ENCODE measurements around the gene PSMG1.
"Not testable (repeated sequence)": the region's sequence is repeated elsewhere in the genome, so short reads cannot be mapped to it uniquely, and the experiment has no call there.

Gene PSMG1

DNA sequence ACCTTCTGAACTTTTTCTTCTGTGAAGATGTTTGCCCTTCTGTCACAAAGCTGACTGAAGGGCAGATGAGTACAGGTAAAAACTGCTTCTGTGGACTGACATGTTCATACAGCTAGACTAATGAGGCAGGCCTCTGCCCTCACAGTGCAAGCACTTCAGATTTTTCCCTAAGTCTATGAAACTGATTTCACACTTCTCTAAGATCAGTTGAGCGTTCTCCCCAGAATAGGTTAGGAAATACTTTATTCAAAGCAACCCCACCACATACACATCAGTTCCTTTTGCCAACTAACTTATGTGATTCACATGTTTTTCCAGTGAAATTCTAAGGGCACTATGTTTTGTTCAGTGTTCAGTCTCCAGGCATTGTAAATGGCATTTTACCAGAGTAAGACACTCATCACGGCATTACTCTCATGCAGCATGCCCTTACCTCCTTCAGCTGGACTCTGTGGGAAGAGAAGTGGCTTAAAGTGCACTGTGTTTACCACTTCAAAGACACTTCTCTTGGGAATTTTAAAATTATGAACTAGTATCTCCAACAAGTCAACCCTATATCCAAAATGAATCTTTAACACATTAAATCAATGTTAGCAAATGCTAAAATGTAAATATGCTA, 5.4 kb upstream of the PSMG1 start:
- DNase-seq, result no peak

DNA sequence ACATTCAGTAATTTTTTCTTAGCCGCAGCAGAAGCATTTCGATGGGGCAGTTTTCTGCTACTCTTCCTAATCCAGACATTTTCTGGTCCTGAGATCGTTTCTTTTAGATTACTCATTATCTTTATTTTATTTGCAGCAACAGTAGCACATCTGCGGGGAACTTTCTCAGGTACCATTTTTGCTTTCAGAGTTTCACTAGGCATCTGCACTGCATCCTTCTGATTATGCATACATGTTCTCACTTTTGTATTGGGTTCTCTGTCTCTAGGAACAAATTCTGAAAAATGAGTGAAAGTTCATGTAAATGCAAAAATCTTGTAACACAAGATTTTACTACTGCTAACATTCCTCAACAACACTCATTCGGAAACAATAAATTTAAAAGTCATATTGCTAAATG, 3.9 kb upstream of the PSMG1 start:
- DNase-seq, result no peak

DNA sequence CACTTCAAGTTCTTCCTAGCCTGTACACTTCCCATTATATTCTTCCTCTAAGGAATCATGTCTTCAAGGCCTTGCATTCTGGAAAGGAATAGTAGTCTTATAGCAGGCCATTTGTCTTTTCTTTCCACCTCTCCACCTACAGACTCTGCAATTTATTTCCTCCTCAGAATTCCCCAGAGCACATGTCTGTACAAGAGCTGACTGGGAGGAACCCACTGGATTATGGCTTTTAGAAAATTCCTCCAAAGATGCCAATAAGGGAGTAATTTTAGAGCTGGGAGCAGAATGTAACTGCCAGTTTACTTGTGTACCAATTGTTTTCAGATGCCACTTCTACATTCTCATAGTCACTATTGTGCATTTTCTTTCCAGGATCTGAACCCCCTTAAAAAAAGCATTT, 3.4 kb upstream of the PSMG1 start:
- DNase-seq, result no peak

DNA sequence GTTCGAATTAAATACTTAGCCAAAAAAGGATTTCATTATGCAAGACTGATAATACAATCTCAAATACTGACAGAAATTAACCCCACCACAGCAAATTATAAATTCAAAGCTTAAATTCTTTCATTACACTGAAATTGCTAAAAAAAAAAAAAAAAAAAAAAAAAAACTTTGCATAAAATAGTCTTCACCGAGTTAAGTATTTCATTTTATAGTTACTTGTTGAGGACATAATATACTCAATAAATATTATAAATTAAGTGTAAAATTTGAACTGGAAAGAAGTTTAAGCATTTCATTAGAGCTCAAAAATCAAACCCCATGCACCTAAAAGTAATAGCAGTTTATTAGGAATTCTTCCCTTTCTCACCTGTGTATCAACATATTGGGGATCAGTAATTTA, 1.9 kb upstream of the PSMG1 start:
- no peak for DNase-seq

DNA sequence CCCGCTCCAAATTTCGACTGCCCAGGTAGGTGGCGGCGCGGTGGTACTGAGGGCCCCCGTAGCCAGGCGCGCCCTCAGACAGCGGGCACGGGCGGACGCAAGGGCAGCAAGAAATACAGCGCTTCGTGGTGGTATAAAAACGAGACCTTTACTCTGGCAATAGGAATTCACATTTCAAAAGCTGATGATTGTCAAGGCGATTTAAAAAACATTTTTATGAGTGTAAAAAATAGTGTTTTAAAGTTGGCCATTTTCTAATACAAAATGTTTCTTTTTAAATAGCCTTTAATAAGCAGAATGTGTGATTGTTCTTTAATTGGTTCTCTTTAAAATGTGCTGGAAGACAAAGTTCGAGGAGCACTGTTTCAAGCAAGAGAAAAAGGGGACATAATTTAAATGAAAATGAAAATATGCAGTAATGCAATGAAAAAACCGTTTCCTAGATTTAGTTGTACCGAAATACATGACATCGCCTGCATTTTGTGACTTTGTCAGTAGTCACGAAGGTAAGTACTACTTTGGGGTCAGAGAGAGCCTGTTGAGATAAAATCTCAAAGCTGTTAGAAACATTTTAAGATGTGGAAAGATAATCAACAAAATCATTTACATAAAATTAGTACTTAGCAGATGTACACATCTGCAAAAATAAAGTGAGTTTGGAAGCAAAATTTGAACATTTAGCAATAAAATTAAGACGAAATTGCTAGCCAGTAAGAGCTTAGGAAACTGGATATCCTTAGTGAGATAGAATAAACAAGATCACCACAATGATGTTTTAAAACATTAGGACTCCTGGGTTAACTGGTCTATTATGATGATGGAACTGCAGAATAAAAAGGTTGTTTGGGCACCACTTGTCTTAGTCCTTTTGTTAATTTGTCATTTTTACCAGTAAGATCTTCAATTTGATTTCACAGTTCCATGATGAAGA, 1.1 kb upstream of the PSMG1 start:
- DNase-seq, result peak in 1 of 5 experiments; percentile 76

DNA sequence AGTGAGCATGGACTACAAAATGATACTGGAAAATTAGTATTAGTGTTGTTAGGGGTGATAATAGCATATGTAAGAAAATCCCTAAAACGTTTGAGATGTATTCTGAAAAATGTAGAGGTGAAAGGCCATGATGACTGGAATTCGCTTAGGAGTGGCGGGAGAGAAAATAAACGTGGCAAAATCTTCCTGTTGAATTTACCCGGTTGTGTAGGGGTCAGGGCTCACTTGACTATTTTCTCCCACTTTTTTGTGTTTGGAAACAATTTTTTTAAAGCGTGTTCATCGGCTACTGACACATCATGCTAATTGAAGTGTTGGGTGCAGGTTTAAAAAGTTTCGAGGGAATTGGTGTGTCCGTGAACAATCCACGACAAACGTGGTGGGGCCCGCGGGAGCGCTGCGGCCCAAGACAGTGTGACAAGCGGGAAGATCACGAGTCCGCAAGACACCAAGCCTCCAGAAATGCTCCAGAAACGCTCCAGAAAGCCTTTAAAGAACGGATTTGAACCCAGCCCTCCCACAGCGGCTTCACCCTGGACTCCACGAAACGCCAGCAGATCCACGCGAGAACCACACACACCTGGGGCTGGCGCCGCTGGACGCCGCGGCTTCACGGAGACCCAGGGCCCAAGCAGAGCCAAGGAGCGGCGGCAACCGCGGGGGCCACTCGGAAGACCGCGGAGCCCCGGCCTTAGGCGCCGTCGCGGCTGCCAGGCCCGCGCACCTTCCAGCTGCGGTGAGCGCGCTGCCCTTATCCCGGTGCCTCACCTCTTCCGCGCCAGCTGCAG, 573 bp downstream of the PSMG1 start:
- DNase-seq, result no peak

DNA sequence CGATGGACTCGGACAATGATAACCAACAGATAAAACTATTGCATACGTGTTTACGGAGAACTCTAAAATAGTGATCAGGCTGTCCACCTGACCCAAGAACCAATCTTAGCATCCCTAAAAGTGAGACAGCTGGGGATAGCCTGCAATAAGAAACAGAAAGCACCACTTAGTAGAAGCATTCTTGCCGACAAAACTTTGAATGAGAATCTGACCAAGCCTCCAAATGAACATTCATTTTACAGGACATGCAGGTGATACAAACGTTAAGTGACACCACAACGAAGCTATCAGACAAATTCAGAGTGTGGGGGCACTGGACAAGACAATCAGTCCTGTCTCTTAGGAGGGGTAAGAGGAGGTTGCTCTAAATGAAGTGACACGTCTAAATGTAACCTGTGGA, 1.2 kb downstream of the PSMG1 start:
- DNase-seq, result peak in 1 of 5 experiments; percentile 23

DNA sequence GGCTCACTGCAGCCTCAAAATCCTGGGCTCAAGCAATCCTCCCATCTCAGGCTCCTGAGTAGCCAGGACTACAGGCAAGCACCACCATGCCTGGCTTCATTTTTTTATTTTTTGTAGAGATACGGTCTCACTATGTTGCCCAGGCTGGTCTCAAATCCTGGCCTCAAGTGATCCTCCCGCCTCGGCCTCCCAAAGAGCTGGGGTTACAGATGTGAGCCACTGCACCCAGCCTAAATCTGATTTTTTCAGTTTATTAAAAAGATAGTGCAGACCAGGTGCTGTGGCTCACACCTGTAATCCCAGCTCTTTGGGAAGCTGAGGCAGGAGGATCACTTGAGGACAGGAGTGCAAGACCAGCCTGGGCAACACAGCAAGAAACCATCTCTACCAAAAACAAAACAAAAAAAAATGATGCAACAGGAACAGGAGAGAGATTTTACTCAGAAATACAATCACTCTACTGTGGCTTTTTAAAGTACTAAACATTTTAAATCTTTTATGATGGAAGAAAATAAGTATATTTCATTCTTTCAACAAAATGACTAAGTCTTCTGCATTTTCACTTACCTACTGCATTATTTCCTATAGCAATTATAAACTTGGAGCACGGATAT, 1.9 kb downstream of the PSMG1 start:
- peak in 1 of 5 experiments; percentile 22 for DNase-seq

DNA sequence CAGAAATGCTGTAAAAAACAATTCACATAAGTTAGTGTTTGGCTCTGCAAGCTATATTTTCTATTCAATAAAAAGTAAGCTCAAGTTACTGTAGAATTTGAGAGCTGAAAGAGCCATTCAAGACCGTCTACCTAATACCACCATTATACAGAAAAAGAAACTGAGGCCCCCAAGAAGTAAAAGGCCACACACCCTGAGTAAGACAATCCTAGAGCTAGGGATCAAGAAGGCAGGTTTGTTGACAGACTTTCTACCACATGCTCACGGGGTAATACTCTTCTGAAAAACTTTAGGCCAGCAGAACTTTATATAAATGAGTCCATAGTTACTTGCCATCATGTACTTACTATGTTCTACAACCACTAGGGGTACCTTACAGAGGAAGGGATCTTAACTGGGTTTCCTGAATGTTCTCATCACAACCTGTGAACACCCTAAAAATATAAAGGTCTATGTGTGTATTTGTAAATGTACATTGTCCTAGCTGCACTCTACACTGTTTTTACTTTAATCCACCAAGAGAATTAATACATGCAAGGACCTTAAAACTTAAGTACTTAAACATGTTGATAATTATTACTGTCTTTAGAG, 2.7 kb downstream of the PSMG1 start:
- peak in 1 of 5 experiments; percentile 57 for DNase-seq

DNA sequence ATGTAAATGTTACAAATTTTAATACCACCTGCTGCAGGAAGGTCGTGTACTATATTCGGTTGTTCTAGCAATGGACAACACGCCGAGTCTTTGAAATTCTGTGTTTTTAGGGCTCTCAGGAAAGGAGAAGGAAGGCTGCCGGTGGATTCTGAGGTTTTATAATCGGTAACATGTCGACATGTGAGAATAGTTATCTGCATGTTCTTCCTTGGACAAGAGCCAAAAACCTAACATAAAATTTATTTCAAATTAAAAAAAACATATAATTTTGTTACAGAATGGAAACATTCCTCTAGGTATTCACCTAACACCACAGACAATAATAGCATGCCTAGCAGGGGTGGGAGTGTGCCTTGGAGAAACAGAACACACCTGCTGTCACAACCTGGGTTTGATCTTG, 4.8 kb downstream of the PSMG1 start:
- no peak for DNase-seq

DNA sequence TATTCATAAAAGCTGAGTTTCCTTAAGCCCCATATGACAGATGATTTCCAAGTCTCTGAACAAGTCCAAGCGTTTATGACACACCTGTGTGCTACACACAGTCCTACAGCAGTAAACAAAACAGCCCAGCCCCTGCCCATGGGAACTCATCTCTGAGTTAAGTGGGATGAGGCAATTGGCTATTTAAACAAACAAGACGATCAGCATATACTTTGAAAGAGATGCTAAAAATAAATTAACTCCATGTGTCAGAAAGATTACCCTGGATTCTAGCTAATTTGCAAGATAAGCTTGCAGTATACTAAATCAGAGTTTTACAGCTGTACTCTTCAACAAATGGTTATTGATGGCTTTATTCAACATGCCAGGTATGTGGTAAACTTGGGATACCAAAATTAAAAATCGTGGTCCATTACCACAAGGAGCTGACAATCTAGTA, 7.0 kb downstream of the PSMG1 start:
- DNase-seq, result no peak

DNA sequence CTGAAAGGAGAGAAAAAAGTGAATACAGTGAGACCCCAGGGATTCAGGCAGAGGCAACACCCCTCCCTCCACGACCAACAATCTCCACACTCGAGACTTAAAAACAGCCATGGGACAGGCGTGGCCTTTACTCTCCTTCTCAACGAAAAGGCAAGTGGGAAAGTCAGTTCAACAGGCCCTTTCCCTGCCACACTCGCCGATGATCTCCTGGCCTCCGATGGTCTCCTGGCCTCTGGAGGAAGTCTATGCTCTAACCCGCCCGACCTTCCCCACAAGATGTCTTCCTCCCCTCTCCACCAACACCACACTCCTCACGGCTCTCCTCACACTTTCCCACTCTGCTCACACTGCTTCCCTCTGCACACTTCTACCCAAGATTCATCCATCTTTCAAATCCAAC, 7.6 kb downstream of the PSMG1 start:
- DNase-seq, result no peak

DNA sequence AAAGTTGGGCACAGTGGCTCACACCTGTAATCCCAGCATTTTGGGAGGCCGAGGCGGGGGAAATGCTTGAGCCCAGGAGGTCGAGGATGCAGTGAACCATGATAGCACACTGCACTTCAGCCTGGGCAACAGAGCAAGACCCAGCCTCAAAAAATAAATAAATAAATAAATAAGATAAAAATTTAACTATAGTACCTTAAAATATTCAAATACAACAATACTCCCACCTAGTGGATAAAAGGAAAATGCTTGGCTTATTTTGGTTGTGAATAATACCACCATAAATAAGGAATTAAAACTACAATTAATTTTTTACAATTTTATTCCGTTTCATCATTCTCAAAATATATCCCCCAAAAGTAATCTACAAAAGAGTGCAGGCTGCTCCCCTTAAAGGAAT, 8.1 kb downstream of the PSMG1 start:
- no peak for DNase-seq

DNA sequence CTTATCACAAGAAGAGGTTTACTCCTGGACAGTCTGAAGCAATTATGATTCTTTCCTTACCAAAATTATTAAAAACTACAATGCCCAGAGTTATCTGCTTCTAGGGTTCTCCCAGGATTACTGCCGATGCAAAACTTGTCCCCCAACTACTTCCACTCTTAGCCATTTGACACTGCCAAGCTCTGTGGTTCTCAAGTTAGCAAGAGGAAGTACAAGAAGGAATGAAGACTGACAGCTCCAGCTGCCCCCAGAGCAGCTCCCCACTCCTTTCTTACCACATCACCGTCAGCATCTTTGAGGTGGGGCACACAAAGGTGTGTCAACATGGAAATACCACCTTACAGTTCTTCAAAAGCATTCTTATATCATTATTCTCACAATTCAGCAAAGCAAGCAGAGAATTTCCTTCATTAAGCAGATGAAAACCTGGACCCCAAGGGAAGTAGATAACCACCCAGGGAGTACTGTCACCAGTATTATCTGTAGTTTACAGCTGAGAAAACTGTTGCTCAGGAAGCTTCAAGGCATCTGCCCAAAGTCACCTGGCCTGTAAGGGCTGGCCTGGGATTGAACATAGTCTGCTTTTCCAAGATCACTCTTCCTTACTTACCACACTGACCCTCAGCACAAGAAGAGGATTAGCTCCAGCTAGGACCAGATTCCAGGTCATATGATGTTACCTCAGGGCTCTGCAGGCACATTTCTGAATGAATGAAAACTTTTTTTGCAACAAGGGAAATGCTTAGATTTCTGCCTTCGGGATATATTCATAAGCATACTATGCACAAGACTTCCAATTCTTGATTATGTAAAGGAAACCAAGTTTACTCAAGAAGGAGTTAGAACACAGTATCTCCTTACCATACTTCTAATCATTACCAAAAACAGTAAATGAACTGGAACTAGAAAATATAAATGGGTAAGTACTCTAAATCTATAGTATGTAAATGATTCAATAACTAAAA, 9.3 kb downstream of the PSMG1 start:
- no peak for DNase-seq

DNA sequence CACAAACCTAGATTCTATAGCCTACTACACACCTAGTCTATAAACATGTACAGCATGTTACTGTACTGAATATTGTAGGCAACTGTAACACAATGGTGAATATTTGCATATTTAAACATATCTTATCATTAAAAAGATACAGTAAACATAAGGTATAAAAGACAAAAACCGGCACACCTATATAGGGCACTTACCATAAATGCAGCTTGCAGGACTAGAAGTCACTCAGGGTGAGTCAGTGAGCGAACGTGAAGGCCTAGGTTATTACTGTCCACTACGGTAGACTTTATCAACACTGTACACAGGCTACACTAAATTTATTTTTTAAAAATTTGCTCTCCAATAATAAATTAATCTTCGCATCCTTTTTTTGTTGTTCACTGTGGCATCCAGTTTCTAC, 13.3 kb downstream of the PSMG1 start:
- no peak for DNase-seq

DNA sequence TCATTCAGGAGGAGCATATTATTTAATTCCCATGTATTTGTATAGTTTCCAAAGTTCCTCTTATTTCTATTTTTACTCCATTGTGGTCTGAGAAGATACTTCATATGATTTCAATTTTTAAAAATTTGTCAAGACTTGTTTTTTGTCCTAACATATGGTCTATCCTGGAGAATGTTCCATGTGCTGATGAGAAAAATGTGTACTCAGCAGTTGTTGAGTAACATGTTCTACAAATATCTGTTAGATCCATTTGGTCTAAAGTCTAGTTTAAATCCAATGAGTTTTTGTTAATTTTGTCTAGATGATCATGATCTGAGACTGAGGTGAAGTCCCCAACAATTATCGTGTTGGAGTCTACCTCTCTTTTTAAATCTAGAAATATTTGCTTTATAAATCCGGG, 14.5 kb downstream of the PSMG1 start:
- DNase-seq, result no peak

DNA sequence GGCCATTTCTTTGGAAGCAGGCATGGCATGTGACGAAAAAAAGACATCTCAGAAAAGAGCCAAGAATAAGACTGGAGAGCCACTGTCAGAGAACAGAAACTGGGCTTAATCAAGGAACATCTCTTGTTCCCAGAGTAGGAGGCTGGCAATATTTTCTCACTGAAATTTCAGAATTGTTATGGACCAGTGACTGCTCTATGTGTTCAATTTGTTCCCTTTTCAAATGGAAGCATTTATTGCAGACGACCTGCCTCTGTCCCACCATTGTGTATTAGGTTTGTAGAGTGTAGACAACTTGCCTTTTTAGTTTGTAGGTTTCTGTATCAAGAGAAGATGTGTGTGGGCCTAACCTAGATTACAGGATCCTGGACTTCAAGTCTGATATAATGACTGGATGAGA, 18.7 kb downstream of the PSMG1 start:
- no peak for DNase-seq

DNA sequence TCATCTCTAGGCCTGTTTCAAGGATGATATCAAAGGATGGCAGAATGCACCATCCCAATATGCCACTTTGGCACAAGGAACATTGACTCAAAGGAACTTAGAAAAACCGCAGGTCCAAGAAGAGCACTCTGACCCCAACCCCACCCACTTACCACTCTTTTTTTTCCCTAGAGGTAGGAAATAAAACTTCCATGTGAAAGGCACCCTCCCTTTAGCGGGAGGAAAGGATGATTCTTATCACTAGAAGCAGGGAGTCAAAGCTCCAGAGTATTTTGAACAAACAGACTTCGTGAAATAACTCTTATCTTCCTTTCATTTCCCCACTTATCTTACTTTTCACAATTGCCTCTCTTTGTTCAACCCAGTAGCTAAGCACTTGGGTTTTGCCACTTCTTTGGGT, 22.2 kb downstream of the PSMG1 start:
- no peak for DNase-seq

DNA sequence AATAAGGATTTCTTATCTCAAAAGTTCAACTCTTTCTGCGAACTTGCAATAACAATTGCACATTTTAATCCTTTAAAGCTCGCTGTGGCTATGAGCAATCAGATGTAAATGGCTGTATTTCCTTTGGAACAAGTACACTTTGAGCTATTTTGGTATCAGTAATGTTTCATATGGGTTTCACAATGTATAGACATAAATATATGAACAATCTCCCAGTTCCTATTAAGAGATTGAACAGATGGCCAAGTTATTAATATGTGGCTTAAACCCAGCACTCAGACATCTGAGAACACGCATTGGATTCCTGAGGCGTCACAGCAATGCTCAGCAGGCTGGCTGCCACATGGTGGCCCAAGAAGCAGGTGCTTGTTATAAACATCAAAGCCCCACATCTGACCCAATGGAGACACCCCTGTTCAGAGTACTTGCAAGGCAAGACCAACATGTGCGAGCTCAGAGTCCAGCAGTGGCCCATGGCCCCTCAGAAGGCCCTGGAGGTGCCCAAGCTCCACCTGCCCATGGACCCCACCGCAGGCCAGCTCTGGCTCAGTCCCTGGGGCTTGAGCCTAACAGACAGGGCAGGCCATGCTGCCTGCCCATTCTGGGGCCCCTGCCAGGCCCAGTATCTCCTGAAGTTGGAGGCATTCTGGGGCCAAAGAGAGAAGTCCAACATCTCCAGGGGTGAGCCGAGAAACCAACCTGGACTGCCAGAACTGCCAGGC, 23.7 kb downstream of the PSMG1 start:
- no peak for DNase-seq

DNA sequence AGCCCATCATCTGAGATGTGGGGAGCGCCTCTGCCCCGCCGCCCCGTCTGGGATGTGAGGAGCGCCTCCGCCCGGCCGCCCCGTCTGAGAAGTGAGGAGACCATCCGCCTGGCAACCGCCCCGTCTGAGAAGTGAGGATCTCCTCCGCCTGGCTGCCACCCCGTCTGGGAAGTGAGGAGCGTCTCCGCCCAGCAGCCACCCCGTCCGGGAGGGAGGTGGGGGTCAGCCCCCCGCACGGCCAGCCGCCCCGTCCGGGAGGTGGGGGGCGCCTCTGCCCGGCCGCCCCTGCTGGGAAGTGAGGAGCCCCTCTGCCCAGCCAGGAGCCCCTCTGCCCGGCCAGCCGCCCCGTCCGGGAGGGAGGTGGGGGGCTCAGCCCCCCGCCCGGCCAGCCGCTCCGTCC, 26.0 kb downstream of the PSMG1 start:
- not testable (repeated sequence) for DNase-seq

DNA sequence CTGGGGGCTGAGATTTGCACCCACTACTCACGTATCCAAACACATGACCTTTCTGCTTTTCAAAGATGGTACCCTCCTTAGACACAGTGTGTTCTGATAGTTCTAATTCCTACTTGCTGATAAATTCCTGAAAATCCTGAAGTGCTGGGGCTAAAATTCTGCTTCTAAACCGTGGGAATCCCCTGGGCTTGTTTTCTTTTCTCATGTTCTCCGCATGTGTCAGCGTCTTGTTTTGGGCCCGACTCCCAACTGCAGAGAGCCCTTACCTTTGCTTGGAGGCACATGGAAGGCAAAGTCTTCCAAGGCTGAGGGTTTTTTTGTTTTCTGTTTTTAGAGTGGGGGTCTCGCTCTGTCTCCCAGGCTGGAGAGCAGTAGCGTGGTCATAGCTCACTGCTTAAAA, 27.2 kb downstream of the PSMG1 start:
- DNase-seq, result no peak
